ENCODE data around the gene CDK10. TPM values are rescaled to one million over a fixed set of nuclear protein-coding genes. Genes with fewer than 3 reads are reported as not detected.

CDK10 gene
- total and polyA plus RNA-seq, 9 of the 15 experiments (the other 6 are each of a cell fraction or from before 2014, with no cell fraction given): 2.0 to 85.1 (median 40.1) TPM

- TF ChIP-seq SMARCA4 (IDR thresholded peaks at IDR 0.05): 0 out of 2 replicates have a peak, but pooled peaks have one; percentile 14
- TF ChIP-seq TRIM24 (IDR thresholded peaks at IDR 0.05): no peak
- no peak for TF ChIP-seq MCM7 (IDR thresholded peaks at IDR 0.05)
- TF ChIP-seq XRCC5 (IDR thresholded peaks at IDR 0.05; ENCODE audit: low read depth, low read length): no peak
- no peak for TF ChIP-seq ZNF24 (IDR thresholded peaks at IDR 0.05)
- TF ChIP-seq ZNF408 (CRISPR knock-in tag; IDR thresholded peaks at IDR 0.05; ENCODE audit: low read depth): no peak
- TF ChIP-seq CBX8 (IDR thresholded peaks at IDR 0.05; ENCODE audit: borderline replicate concordance, extremely low read depth, low read depth, low read length, poor library complexity, severe bottlenecking): no peak
- no peak for TF ChIP-seq CREBBP (IDR thresholded peaks at IDR 0.05; ENCODE audit: low read depth, low read length)
- TF ChIP-seq NCOA6 (IDR thresholded peaks at IDR 0.05): no peak
- no peak for TF ChIP-seq ZKSCAN3 (CRISPR knock-in tag; IDR thresholded peaks at IDR 0.05)
- TF ChIP-seq HSF4 (CRISPR knock-in tag; IDR thresholded peaks at IDR 0.05; ENCODE audit: borderline replicate concordance): no peak
- no peak for TF ChIP-seq BCLAF1 (IDR thresholded peaks at IDR 0.05; ENCODE audit: borderline replicate concordance in 1 of 2, control insufficient read depth in 1 of 2, low read depth in 2 of 2, low read length in 1 of 2)
- TF ChIP-seq MBD2 (IDR thresholded peaks at IDR 0.05; ENCODE audit: borderline replicate concordance, low read depth): no peak; the same call in 1 of the 2 replicates
- no peak for TF ChIP-seq NR2C2 (CRISPR knock-in tag; IDR thresholded peaks at IDR 0.05)
- no peak for TF ChIP-seq NR2C2 (tag; IDR thresholded peaks at IDR 0.05)
- peak in 1 of 2 experiments; percentile 41; a peak in 1 of 4 replicates for TF ChIP-seq ZNF639 (CRISPR knock-in tag; conservative IDR thresholded peaks at IDR 0.05 in 1 of 2, IDR thresholded peaks at IDR 0.05 in 1 of 2)
- TF ChIP-seq BCOR (IDR thresholded peaks at IDR 0.05): no peak
- no peak for TF ChIP-seq NCOA2 (IDR thresholded peaks at IDR 0.05; ENCODE audit: partially characterized antibody in 2 of 2)
- peak; percentile 39; the same call in 1 of the 2 replicates for TF ChIP-seq CHD2 (IDR thresholded peaks at IDR 0.05; ENCODE audit: low read depth, low read length)
- no peak for TF ChIP-seq CHD4 (IDR thresholded peaks at IDR 0.05; ENCODE audit: insufficient read depth, insufficient replicate concordance, low read depth, low read length, poor library complexity, severe bottlenecking)
- TF ChIP-seq CHCHD3 (CRISPR knock-in tag; IDR thresholded peaks at IDR 0.05): no peak
- no peak for TF ChIP-seq ZNF75A (CRISPR knock-in tag; IDR thresholded peaks at IDR 0.05)
- no peak for TF ChIP-seq HNRNPL (IDR thresholded peaks at IDR 0.05; ENCODE audit: low read depth, low read length)
- no peak for TF ChIP-seq KAT8 (IDR thresholded peaks at IDR 0.05; ENCODE audit: low read depth)
- TF ChIP-seq NUFIP1 (IDR thresholded peaks at IDR 0.05; ENCODE audit: partially characterized antibody): no peak
- no peak for TF ChIP-seq ZNF717 (CRISPR knock-in tag; IDR thresholded peaks at IDR 0.05)
- TF ChIP-seq CREM (IDR thresholded peaks at IDR 0.05; ENCODE audit: low read depth): peak; percentile 98
- TF ChIP-seq SMAD2 (IDR thresholded peaks at IDR 0.05; ENCODE audit: low read depth, low read length): no peak
Observed at GRCh38 chr16:89700100-89700648, 13.7 kb downstream of the CDK10 start (continued).
